NCI-H1417 (cell line): Measurements from ENCODE around the gene PCARE.
"Not testable (repeated sequence)": the region's sequence is repeated elsewhere in the genome, so short reads cannot be mapped to it uniquely, and the experiment has no call there.

Experiments
- DNase-seq, 3 experiments: peaks; one replicate each; lab custom pipeline; 2025; lab: John Stamatoyannopoulos, UW

Gene PCARE

DNA sequence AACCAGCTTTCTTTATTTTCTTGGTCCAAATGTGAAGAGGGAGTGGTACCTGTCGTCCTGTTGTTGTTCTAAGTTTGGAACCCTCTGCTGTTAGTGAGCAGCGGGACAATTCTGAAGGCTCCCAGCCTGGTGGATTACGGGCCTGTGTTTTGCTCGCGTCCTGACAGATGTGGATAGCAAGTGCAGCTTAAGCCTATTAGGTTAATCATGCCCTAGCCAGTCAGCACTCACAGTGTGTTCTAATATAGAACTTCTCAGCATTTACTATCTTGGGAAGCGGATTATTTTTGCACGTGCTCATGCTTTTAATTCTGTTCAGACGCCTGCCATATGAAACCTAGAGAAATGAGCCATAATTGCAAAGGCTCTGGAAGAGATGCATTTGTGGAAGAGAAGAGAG lies at the start of gene PCARE:
Gene PCARE (minus strand): TSS at position 113 of the 400 bp plus-strand sequence. CDS start 262 bp downstream, outside the sequence.
- no peak for DNase-seq

DNA sequence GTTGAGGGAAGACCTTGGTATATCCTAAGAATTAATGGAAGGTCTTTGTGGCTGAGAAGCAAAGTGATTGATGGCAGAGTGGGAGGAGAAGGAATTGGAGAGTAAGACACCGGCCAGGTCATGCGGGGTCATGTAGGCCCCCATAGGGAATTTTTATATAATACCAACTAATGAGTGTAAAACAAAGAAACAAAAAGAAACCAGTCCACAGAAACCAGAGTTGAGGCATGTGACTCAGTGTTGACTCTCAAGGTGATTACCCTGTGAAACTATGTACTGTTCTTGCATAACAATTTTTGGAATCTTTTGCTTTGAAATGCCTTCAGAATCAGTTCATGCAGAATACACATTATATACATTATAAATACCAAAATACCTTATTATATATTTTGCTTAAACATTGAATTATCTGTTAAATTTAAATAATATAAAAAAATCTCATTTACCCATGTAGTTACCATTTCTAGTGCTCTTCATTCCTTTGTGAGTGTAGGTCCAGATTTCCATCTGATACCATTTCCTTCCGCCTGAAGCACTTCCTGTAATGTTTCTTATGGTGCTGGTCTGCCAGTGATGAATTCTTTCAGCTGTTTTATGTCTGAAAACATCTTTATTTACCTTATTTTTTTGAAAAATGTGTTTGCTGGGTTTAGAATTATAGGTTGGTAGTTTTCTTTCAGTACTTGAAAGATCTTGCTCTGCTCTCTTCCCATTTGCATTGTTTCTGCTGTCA lies 49.5 kb upstream of the PCARE start:
- DNase-seq = no peak

DNA sequence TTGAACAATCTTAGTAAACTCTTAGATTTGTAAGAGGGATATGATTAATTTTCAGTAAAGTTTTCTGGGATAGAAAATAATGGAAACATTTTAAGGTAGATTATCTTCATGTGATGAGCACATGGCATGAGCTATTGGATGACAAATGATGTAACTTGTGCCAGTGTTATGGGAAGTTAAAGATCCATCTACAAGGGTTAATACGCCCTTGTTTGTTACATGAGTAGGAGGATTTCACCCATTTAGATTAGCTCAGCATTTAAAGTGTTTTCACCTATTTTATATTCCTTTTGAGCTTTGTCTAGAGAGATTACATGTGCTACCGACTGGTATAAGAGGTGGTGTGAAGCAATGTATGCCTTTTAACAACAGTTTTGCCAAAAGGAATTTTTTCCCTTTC lies 46.5 kb upstream of the PCARE start:
- no peak for DNase-seq

DNA sequence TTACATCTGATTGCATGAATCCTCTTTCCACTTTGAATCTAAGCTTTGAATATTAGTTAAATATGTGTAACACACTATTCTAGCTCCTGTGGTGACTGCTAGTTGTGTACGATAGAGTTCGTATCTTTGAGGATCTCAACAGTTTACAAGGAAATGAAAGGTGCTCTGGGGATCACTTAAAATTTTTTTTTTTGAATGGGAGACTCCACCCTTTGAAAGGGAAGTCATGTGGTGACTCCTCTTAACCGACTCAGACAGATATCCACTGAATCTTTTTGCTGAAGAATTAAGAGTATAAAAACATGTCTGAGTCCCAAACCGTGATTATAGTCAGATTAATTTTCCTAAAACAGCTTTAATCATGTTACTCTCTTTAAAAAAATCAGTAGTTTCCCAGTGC lies 44.9 kb upstream of the PCARE start:
- no peak for DNase-seq

DNA sequence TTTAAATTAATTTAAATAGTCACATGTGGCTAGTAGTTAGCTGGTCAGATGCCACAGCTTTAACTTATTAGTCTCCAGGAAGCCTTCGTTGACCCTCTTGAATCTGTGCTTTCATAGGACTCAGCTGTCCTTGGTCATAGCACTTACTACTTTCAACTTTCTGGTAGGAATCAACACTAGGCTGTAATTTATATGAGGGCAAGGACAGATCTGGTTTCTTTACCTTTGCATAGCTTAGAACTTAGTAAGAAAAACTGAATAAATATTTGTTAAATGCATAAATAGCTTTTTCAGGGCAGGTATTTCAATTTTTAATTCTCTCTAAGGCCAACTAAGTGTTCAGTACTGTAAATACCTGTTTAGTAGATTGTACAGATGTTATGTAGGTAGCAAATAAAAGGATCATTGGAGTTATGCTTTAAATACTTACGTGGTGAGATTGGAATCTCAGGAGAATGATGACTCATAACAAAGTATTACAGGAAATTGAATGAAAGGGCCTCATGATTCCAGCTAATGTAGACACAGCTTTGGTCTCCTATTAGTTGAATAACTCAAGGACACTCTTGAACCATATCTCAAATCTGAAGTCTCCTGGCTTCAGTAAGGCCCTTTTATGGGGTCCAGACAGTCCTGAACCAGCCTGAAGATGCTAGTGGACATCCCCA lies 43.4 kb upstream of the PCARE start:
- DNase-seq = no peak

DNA sequence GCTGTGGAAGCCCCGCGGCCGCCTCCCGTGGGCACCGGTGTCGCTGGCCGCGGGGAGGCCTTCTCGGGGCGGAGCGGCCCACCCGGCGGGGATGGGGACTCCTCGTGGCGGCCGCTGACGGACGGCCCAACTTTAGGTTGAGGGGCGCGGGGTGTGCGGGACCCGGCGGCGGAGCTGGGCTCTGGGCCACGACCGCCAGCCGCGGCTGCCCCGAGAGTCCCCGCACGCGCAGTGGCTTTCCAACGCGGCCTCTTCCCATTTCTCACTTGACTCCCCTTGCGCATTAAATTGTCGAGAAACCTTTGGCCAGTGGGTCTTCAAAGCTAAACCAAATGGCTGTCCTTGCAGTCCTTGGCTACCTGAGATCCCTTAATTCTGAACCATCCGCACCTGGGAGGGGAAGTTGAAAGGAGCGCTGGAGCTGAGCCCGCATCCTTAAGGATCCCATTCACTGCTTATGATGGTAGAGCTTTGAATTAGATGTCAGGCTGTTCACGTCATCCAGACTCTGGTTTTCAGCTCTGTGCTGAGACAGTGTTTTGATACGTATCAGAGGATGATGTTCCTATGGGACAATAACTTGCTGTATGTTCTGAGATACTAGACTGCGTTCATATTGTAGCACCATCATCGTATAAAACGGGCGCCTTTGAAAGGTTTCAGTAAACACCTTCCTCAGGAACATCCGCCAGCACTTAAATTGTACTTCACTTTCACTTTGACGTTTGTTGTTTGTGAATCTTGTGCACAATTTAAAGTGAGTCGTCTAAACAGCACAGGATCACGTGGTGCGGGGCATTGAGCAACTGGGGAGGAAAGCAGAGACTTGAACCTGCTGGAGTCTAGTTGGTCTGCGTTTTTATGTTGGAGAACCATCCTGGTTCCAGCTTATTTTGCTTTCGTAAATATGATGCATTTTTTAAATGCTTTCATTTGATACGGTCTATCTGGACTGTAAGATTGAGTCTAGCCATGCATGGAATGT lies 41.8 kb upstream of the PCARE start:
- peak; percentile 33 to 83 (median 79) for DNase-seq

DNA sequence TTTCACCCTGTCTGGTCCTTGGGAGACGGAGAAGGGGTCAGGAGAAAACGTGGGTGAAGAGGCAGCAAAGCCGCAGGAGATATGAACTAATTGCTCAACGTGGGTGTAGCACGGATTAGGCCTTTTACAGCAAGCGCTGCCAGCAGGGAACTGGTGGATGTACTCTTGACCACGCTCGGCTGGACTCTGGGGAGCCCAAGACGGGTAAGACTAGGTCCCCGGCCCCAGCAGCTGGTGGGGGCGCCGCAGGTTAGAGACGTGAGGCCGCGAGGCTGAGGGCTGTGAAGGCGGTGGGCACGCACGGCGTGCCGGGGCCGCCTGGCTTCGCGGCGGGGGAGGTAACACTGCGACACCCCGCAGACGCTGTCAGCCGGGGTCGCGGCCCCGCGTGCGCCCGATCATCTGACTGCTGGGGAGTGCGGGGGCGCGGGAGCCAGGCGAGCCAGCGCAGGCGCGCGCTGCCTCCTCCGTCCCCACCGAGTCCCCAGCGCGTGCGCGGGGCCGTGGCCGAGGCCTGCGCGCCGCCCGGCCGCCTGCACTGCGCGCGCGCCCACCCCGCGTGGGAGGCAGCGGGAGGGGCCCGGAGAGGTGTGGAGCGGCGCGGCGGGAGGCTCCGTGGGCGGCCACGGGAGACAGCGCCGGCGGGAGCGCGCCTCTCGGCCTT lies 40.8 kb upstream of the PCARE start, which contains the start of gene CLIP4:
Gene CLIP4 (plus strand): TSS at position 470 of the 664 bp plus-strand sequence. CDS start 5,974 bp downstream, outside the sequence.
- peak; percentile 13 to 81 (median 66) for DNase-seq

DNA sequence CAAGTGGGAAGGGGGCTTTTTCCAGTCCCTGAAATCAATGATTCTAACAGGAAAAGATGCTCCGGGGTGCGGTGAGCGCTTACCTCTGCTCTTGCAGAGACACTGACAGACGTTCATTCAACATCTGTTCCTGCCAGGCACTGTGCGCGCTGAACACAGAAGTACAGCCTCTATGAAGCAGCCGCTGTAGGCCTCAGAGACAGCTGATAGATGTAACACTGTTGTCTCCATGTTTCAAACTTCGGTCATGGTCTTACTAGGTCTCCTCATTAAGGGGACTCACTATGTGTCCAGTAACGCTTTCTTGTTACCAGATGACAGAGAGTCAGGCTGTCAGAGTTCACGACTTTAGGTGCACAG lies 40.2 kb upstream of the PCARE start:
- DNase-seq = peak in 1 of 3 experiments; percentile 51

DNA sequence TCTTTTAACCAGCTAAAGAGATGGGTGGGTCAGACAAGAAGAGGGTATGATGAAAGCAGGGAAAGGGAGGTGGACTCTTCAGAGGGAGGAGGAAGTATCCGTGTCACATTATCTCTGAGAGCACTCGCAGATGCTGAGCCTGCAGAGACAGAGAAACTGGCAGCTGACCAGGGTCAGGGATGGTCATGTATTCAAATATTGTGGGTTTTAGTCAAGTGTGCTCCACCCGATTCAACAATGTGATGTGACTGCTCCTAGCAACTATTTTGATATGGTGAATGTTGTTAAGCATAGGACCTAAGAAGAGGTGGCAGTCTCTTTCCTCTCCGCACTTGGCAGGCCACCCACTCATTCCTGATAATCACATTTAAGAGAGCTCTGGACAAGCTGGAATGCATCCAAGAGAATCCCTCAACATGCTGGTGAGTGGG lies 39.6 kb upstream of the PCARE start:
- peak in 2 of 3 experiments; percentile 59 to 86 for DNase-seq

DNA sequence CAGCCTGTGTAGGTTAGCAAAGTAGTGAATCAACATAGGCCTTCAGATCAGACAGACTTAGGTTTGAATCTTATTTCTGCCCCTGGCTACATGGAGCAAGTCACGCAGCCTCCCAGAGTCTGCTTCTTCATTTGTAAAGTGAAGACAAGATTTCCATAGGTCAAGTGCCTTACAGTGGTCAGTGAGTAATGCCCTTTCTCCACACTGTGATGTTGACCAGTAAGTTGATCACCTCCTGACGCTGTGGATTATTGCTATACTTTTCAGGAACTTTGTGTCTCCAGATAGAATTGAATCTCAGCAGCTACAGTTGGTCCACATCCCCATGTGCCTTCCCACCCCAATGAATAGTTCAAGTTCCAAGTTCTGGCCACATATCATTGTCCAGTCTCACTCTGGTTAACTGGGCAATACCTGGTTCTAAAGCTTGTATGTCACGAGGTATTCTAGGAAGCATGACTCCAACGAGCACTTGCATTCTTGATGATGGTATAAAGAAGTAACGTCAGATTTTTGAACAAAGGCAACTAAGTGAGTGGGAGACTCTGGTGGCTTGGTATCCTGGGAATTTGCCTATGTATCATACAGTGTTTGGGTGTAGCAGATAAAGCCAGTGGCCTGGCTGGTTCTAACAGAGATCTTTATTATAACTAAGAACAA lies 38.8 kb upstream of the PCARE start:
- no peak for DNase-seq

DNA sequence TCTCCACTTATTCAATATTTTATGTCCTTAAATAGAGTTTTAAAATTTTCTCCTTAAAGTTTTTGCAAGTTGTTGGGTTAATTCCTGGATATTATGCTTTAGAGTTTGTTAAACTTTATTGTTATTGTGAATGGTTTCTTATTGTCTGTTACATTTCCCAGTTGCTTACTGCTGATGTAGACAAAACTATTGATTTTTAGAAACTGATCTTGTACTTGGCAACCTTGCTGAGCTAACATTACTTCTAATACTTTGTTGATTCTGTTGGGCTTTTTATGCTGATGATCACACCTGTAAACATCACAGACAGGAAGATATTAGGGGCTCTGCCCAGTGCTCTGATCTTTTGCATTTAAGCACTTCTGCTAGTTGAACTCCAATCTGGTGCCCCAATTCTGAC lies 38.1 kb upstream of the PCARE start:
- no peak for DNase-seq

DNA sequence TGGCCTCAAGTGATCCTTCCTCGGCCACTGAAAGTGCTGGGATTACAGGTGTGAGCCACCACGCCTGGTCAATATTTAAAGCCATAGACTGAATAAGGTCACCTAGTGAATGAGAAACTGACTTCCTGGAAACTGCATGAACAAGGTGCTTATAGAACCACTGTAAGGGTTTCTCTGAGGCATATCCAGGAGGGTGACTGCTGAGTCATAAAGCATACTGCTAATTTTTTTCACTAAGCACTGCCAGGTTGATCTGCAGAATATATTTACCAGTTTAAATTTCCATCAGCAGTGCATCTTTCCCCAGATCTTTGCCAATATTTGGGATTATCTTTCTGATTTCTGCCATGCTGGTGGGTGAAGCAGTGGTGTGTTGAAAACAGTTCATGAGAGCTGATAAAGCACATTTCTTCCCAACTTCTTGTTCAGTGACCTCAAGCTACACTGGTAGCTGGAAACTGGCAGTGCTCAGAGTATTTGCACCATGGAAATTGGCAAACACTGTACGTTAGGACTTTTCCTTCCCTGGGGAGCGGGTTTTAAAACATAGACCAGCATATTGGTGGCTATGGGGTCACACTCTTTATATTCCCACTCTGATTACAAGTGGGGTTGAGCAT lies 36.7 kb upstream of the PCARE start:
- DNase-seq = no peak

DNA sequence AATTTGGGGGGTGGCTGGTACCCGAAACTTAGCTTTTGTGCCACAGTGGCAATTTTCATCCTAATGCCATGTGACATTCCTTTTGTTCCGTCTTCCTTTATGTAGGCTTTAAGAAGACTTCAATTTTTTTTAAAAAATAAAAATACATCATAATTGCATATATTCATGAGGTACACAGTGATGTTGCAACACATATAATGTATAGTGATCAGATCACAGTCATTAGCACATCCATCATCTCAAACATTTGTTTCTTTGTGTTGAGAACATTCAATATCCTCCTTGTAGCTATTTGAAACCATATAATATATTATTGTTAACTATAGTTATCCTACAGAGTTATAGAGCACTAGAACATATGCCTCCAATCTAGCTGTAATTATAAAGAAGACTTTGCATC lies 34.9 kb upstream of the PCARE start:
- DNase-seq = no peak

DNA sequence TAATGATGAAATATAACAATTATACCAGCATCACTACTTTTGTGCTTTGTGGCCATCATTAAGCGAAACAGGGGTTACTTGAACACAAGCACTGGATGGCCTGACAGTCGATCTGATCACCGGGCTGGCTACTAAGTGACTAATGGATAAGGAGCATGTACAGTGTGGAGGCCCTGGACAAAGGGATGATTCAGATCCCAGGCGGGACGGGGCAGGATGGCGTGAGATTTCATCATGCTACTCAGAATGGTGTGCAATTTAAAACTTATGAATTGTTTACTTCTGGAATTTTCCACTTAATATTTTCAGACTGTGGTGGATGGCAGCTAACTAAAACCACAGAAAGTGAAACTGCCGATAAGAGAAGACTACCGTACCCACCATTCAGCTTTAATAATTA lies 33.9 kb upstream of the PCARE start:
- no peak for DNase-seq

DNA sequence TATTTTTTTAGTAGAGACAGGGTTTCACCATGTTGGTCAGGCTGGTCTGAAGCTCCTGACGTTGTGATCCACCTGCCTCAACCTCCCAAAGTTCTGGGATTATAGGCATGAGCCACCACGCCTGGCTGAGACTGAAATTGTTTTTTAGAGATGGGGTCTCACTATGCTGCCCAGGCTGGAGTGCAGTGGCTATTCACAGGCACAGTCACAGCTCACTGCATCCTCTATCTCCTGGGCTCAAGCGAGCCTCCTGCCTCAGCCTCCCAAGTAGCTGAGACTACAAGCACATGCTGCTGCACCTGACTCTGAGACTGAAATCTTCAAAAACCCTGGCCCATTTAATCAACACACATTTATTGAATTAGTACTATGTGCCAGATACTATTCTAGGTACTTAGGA lies 33.2 kb upstream of the PCARE start:
- not testable (repeated sequence) for DNase-seq

DNA sequence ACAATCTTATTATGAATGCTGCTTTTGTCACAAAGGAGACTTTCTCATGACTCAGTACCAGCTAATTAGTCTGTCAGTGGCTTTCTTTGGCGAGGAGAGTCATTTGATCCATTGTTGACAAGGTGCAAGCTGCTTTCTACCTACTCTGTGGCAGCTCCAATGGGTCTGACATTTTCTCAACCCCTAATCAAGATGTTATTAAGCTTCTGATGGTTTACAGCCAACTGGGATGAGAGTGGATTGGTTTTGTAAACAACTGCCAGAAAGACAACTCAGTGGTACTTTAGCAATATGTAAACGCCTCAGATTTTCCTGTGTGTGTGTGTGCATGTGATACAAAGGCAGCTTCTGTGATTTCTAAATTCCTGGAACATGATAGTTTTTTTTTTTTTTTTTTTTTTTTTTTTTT lies 32.7 kb upstream of the PCARE start:
- DNase-seq = peak; percentile 30 to 96 (median 74)

DNA sequence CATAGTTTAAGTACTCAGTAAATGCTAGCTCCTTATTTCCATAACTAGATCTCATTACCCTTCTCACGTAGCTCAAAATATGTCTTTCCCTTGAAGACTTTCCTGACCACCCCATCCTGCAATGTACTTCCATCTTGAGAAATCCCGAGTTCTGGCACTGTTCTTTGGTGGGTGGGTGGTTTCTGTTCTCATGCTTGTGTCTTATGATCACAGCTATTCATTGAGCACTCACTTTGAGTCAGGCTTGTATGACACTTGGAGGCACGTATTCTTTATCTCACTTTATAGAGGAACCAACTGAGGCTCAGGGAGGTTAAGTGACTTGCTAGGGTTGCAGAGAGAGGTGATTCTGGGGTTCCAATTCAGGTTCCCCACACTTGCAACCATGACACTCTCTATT lies 31.9 kb upstream of the PCARE start:
- no peak for DNase-seq

DNA sequence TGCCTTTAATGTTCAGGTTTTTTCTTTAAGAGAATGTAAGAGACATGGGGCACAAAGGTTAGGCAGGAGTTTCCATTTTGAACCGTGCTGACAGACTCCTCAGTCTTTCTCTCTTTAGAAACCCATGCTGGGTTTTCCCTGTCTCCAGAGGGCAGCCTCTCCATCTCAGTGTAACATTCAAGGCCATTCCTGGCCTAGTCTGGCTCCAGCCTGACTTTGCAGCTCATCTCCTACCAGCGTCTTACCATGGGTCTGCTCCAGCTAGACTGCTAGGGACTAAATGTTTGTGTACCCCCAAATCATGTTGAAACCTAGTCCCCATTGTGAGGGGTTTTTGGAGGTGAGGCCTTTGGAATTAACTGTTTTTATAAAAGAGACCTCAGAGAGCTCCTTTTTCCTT lies 31.1 kb upstream of the PCARE start:
- peak in 1 of 3 experiments; percentile 20 for DNase-seq

DNA sequence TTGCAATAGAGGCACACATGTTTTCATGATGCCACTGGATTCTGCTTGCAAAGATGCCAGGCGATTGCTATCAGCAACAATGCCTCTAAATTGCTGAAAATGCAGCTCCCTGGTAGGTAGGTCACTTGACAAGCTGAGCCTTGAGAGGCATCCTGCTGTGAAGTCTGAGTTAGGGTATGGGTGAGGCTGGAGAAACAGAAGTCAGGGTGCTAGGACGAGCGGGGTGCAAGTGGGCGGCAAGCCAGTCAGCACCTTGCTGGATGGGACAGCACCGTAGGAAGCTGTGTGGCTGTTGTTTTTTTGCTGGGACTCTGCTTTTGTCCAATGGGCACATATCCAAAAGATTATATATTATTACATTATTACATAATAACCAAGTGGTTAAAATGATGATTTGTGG lies 30.4 kb upstream of the PCARE start:
- DNase-seq = peak in 1 of 3 experiments; percentile 57

DNA sequence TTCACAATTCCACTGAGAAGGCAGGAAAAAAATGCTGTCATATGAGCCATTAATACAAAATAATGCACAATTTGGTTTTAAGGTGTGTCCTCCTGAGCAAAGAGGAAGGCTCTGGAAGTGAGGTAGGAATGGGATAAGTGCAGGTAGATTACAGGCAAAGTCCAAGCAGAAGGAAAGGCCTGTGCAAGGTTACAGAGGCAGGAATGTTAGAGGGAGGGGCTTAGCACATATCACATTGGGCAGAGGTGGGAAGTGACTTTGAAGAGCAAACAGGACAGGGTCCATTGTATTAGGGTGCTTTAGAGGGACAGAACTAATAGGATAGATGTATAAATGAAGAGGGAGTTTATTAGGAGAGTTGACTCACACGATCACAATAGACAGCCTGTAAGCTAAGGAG lies 26.2 kb upstream of the PCARE start:
- DNase-seq = no peak

DNA sequence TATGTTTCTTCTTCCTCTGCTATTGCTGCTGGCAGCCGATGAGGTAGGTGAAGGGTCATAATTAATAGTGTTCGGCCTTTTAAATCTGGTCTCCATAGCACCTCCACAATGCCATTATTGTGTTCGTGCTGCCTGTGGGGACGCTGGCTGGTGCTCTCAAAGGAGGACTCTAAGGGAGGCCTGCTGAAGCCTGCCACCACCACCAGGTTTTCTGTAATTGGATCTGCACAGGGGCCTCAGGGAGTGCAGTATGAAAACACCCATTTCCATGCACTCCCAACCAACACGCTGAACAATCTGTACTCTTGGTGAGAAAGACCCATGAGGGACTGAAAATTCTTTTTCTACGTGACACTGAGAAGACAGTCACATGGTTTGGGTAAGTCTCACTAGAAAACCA lies 23.2 kb upstream of the PCARE start:
- peak in 2 of 3 experiments; percentile 24 to 66 for DNase-seq
